HG03196 (cell line): ENCODE measurements around the gene TYW1B.
"Not testable (repeated sequence)": the region's sequence is repeated elsewhere in the genome, so short reads cannot be mapped to it uniquely, and the experiment has no call there.

Experiments used
- ATAC-seq: cut with Tn5 transposase; IDR thresholded peaks from one replicate; pipeline ENCODE4 v1.9.1; 2021; ENCODE audit not compliant: unreplicated experiment

Gene TYW1B

GRCh38 chr7:72632765-72633292 lies 195.2 kb downstream of the TYW1B start:
- not testable (repeated sequence) for ATAC-seq

GRCh38 chr7:72628375-72628774 lies 199.6 kb downstream of the TYW1B start:
- not testable (repeated sequence) for ATAC-seq

GRCh38 chr7:72626428-72627011 lies 201.5 kb downstream of the TYW1B start:
- not testable (repeated sequence) for ATAC-seq

GRCh38 chr7:72625721-72626423 lies 202.1 kb downstream of the TYW1B start:
- ATAC-seq = not testable (repeated sequence)

- no peak for ATAC-seq
Observed at GRCh38 chr7:72622532-72622931, 205.5 kb downstream of the TYW1B start.

- ATAC-seq = not testable (repeated sequence)
Observed at GRCh38 chr7:72621761-72622187, 206.2 kb downstream of the TYW1B start.

- not testable (repeated sequence) for ATAC-seq
Observed at GRCh38 chr7:72620923-72621322, 207.1 kb downstream of the TYW1B start.

- not testable (repeated sequence) for ATAC-seq
Observed at GRCh38 chr7:72618435-72619180, 209.4 kb downstream of the TYW1B start.

- not testable (repeated sequence) for ATAC-seq
Observed at GRCh38 chr7:72609761-72610160, 218.2 kb downstream of the TYW1B start.

GRCh38 chr7:72607988-72608387 lies 220.0 kb downstream of the TYW1B start:
- ATAC-seq = not testable (repeated sequence)

GRCh38 chr7:72605863-72606431 lies 222.1 kb downstream of the TYW1B start:
- not testable (repeated sequence) for ATAC-seq

- ATAC-seq = not testable (repeated sequence)
Observed at GRCh38 chr7:72604771-72605611, 223.0 kb downstream of the TYW1B start.

- not testable (repeated sequence) for ATAC-seq
Observed at GRCh38 chr7:72603476-72603875, 224.5 kb downstream of the TYW1B start.

GRCh38 chr7:72603073-72603472 lies 224.9 kb downstream of the TYW1B start:
- ATAC-seq = no peak

- not testable (repeated sequence) for ATAC-seq
Observed at GRCh38 chr7:72601683-72602082, 226.3 kb downstream of the TYW1B start.

GRCh38 chr7:72590023-72590422 lies 238.0 kb downstream of the TYW1B start:
- not testable (repeated sequence) for ATAC-seq

GRCh38 chr7:72587267-72587666 lies 240.7 kb downstream of the TYW1B start:
- ATAC-seq = not testable (repeated sequence)

GRCh38 chr7:72584576-72584975 lies 243.4 kb downstream of the TYW1B start:
- not testable (repeated sequence) for ATAC-seq

- not testable (repeated sequence) for ATAC-seq
Observed at GRCh38 chr7:72583620-72584361, 244.2 kb downstream of the TYW1B start.
